Right kidney (tissue), 9 donors: Measurements from ENCODE around the gene OTOR.

Experiments used
- DNase-seq: peaks from one replicate; pipeline ENCODE4 v3.0.0-alpha.2; 2016
- long read RNA-seq, 8 donors: transcript quantifications; one replicate each; lab custom pipeline, GENCODE V29; 2026

Gene OTOR, protein sequence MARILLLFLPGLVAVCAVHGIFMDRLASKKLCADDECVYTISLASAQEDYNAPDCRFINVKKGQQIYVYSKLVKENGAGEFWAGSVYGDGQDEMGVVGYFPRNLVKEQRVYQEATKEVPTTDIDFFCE
- long read RNA-seq, donor 1 = 0 reads
- long read RNA-seq, donor 2 = 0 reads
- long read RNA-seq, donor 3 = 0 reads
- long read RNA-seq, donor 4 = 0 reads
- long read RNA-seq, donor 5 = 0 reads
- long read RNA-seq, donor 6 = 0 reads
- long read RNA-seq, donor 7 = 0 reads
- long read RNA-seq, donor 8 = 0 reads

- no peak for DNase-seq
These were observed at the start of gene OTOR for GRCh38 chr20:16748308-16748900. OTOR (plus strand) TSS chr20:16748358; CDS start chr20:16748402, 44 bp downstream.

GRCh38 chr20:16699293-16699692, 48.9 kb upstream of the OTOR start:
- no peak for DNase-seq

DNA sequence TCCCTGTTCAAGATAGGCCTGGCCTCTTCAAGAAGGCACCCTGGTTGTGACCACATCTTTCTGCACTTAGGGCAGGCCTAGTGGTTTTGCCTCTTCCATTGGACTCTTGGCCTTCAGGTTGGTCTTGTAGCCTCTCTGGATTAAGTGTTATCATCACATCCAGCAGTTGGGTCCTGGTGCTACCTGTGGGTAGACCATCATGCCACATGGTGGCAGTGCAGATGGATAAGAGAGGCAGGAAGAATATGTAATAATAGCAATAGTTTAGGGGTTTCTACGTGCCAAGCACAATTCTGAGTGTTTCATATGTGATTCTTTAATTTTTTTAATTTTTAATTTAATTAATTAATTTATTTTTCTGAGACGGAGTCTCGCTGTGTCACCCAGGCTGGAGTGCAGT, 46.9 kb upstream of the OTOR start:
- no peak for DNase-seq

- DNase-seq = no peak
These were observed 44.6 kb upstream of the OTOR start for GRCh38 chr20:16703570-16703969.

GRCh38 chr20:16707674-16708073, 40.5 kb upstream of the OTOR start:
- no peak for DNase-seq

DNA sequence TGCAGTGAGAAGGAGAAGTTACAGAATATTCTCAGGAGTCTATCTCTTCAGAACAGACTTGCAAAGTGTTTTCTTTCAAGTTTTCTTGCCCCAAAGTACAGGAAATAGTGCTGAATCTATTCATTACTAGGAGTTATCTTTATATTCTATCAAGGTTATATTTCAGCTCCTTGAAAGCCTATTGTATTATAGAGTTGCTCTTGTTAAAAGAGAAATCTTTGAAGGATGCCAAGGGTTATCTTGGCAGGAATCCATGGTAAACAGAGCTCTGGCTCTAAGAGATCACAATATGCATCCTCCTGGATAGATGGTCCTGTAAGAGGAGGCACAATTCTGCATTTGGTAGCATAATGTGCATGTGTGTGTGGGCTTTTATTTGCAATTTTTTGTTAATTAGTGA, 39.6 kb upstream of the OTOR start:
- DNase-seq = no peak

DNA sequence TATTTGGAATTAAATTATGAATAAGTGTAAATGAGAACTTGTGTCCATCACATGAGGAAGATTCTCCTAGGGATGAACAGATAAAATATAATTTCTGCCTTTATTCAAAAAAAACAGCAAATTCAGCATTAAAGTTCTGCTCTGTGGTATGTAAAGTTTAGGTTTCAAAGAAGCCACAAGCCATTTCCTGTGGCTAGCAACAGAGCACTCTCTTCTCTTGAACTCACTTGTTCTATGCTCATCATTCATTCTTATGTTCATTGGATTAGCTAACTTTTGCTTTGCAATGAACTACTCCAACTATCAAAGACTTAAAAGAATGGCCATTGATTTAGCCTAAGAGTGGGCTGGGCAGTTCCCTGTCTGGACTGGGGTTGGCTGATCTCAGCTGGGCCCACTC, 39.1 kb upstream of the OTOR start:
- no peak for DNase-seq

DNA sequence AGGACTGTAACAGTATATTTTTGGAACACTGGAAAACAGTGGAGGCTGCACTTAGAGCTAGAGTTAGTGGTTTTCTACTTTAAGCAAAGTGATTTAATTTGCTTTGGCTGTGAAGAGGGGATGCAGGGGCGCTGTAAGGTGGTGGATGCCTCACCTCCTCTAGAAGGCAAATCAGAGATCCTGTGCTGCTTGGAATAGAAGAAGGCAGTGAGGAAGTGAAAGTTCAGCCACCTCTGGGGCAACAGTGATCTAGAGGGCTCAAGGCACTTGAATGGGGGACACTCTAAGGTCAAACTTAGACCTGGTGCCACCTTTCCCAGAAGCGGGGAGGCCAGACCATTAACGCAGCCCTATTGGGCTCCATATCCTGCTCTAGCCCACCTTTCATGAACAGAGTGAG, 37.4 kb upstream of the OTOR start:
- DNase-seq = no peak

GRCh38 chr20:16711661-16712258, 36.4 kb upstream of the OTOR start:
- no peak for DNase-seq

- no peak for DNase-seq
These were observed 35.6 kb upstream of the OTOR start for GRCh38 chr20:16712511-16712947.

GRCh38 chr20:16713066-16713465, 35.1 kb upstream of the OTOR start:
- no peak for DNase-seq

- DNase-seq = no peak
These were observed 33.9 kb upstream of the OTOR start for GRCh38 chr20:16714242-16714641.

DNA sequence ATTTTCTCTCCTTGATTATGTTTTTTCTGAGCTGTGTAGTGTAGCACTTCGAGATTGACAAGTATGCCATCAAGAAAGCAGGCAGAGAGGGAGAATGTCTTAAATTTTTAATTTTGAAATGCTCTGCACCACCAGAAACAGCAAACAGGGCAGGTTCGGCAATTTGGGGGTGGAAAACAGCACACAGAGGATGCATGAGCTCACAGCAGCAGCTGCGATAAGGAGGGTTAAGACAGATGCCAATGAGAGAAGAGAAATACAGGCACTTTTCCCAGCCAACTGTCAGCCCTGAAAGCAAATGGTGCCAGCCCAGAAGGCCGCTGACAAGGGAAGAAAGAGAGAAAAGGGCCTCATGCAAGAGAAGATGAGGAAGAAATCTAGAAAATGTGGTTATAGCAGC, 33.4 kb upstream of the OTOR start:
- no peak for DNase-seq

GRCh38 chr20:16719421-16719820, 28.7 kb upstream of the OTOR start:
- DNase-seq = no peak

GRCh38 chr20:16729080-16729479, 19.1 kb upstream of the OTOR start:
- DNase-seq = no peak

DNA sequence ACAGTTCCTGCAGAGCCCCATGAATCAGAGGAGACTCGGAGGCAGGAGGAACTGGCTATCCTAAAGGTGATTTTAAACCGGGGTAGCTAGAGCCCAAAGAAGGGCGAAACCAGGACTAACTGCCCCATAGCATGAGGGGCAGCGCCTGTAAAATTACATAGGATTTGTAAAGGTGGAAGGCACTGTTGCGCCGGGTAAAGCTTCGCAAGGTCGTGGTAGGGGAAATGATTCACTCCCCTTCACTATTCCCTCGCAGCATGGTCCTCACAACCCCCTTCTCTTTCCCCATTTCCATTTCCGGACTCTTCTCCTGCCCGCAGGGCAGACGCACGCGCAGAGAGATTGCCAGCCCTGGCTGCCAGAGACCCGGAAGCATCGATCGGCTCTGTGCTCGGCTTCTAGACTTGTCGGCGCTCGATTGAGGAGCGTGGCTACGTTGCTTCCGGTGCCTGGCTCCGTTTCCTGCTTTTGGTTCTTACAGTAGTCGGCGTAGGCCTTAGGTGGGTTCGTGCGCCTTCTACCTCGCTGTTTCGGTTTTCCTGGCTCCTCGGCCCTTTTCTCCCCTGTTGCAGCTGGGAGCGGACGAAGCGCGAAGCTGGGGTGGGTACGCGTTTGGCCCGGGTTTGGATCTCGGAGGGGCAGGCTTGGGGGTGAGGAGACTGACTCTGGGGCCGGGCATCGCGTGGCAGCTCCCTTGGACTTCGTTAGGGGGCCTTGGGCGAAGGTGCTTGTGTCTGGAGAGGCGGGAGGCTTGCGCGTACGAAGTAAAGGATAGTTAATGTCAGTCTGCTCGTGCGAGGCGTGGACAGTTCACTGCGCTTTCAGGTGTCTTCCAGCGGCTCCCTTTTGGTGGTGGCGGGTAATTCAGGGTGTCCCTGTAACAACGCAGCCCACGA, 18.3 kb upstream of the OTOR start, which contains the start of gene SNRPB2:
Gene SNRPB2, plus strand, starts transcription at position 462 of the 896 bp plus-strand sequence. CDS start 1,677 bp downstream, outside the sequence.
- DNase-seq = peak; percentile 83

GRCh38 chr20:16732506-16733152, 15.5 kb upstream of the OTOR start:
- DNase-seq = no peak

- DNase-seq = no peak
These were observed 7.6 kb upstream of the OTOR start for GRCh38 chr20:16740365-16741072.

DNA sequence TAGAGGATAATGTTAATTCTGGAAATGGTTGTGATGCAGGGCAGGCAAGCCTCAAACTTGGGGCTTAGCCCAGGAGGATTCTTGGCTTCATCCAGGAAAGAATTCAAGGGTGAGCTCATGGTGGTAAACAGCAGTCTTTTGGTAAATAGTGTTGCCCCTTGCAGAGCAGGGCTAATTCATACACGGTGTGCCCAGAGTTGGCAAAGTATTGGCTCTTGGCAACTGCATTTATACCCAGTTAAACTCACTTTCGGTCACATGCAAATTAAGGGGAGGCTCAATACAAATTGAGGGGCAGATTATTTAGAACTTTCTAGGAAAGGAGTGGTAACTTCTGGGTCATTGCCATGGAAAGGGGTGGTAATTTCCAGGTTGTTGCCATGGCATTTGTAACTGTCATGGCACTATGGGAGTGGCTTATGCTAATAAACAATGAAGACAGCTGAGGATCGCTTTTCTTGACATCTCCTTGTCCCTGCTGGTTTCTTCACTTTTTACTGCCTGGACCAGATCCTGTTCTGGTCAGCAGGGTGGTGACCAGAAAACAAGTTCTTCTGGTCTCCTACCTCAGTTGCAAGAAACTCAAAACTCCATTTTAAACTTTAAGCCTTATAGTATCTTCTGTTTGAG, 3.9 kb upstream of the OTOR start:
- DNase-seq = no peak

DNA sequence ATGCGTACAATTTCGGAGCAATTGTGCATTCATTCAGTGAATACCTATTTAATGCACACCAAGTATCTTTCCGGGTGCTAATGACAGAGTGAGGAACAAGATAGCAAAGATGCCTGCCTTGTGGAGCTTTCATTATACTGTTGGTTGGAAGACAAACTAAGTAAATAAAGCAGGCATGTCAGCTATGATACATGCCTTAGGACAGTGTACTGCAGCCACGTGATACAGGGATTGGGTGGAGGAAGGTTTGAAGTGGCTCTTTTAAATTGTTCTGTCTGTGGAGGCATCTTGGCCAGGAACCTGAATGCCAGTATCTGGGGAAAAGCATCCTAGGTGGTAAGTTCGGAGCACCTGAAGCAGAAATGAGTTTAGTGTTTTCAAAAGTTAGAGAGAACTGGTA, 3.0 kb upstream of the OTOR start:
- DNase-seq = no peak

DNA sequence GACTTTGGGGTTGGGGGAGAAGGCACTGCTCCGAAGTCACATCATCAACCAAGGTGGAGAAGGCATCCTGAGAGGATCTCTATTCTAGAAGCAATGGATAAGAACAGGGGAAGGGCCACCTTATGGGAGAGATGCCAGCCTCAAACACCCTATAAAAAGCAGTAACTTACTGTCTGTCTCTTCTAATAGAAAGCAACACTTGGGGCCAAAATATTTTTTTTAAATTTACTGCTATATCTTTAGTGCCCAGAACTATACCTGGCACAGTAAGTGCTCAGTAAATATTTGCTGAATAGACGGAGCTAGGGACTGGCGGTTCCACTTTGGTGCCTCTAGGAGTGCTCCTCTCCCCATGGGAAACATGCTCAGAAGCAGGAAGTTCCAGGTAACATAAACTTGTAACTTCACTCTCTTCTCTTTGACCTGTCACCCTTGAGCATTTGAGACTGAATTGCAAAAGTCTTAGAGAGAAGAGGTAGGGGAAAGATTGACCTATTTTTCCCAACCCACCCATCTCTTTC, 807 bp upstream of the OTOR start:
- no peak for DNase-seq
